Stomach (tissue), 4 donors: Measurements from ENCODE around the gene DYNC1I2.

Source experiments
- CTCF ChIP-seq, 7 experiments: fragments of 450-650 bp in 4 of 7; fragments of 200-600 bp in 3 of 7; sonication (generic) in 3 of 7; IDR thresholded peaks; one replicate each; pipeline ENCODE4 v1.5.1; 2016 to 2019; ENCODE audit warnings: antibody characterized with exemption in 7 of 7, control low read depth in 2 of 7, mild to moderate bottlenecking in 1 of 7
- EP300 ChIP-seq: sonication (generic); formaldehyde crosslinking; IDR thresholded peaks from one replicate; pipeline ENCODE4 v1.6.1; 2017; ENCODE audit warnings: antibody characterized with exemption
- POLR2A ChIP-seq, 4 donors: fragments of 450-650 bp; IDR thresholded peaks; one replicate each; pipeline ENCODE4 v1.6.1; 2016; ENCODE audit warnings: antibody characterized with exemption in 4 of 4, control low read depth in 2 of 4, mild to moderate bottlenecking in 1 of 4, moderate library complexity in 1 of 4
- POLR2AphosphoS5 ChIP-seq, 3 donors: sonication (generic); formaldehyde crosslinking; IDR thresholded peaks; one replicate each; pipeline ENCODE4 v1.6.1; 2016; ENCODE audit warnings: antibody characterized with exemption in 3 of 3

GRCh38 chr2:171785450-171785849, 98.2 kb downstream of the DYNC1I2 start:
- TF ChIP-seq CTCF (IDR thresholded peaks at IDR 0.05): no peak
- TF ChIP-seq POLR2AphosphoS5 (IDR thresholded peaks at IDR 0.05): no peak
- TF ChIP-seq EP300: no peak
- no peak for TF ChIP-seq POLR2A (IDR thresholded peaks at IDR 0.05)
